ENCODE measurements around the gene PAX8. TPM values are rescaled to one million over a fixed set of nuclear protein-coding genes. Genes with fewer than 3 reads are reported as not detected.
A peak's percentile ranks its signal among the peaks of the same experiment; 100 is the strongest.

The PAX8 gene
- total RNA-seq, 1 donor from 2014 or later, result 0.60 TPM

GRCh38 chr2:113274432-113274831, 4.3 kb downstream of the PAX8 start:
- DNase-seq (ENCODE audit: missing footprints), result no peak
- intact Hi-C loops (cut with DNase I), result no loop called here
- no peak for ATAC-seq

GRCh38 chr2:113273981-113274380, 4.7 kb downstream of the PAX8 start:
- DNase-seq (ENCODE audit: missing footprints), result no peak
- ATAC-seq, result no peak
- intact Hi-C loops (cut with DNase I), result no loop called here

- intact Hi-C loops (cut with DNase I), result no loop called here
- ATAC-seq, result no peak
- DNase-seq (ENCODE audit: missing footprints), result no peak
Measured at GRCh38 chr2:113273027-113273551, 5.6 kb downstream of the PAX8 start.

GRCh38 chr2:113272477-113272876, 6.2 kb downstream of the PAX8 start:
- intact Hi-C loops (cut with DNase I), result no loop called here
- DNase-seq (ENCODE audit: missing footprints), result no peak
- ATAC-seq, result no peak

GRCh38 chr2:113268621-113269360, 9.9 kb downstream of the PAX8 start:
- peak; percentile 57 for DNase-seq (ENCODE audit: missing footprints)
- no peak for ATAC-seq
- intact Hi-C loops (cut with DNase I), result no loop called here

GRCh38 chr2:113266431-113266830, 12.3 kb downstream of the PAX8 start:
- intact Hi-C loops (cut with DNase I), result no loop called here
- no peak for DNase-seq (ENCODE audit: missing footprints)
- no peak for ATAC-seq

GRCh38 chr2:113264713-113265403, 13.9 kb downstream of the PAX8 start:
- intact Hi-C loops (cut with DNase I), result no loop called here
- no peak for ATAC-seq
- DNase-seq (ENCODE audit: missing footprints), result no peak

- no peak for ATAC-seq
- DNase-seq (ENCODE audit: missing footprints), result no peak
- intact Hi-C loops (cut with DNase I), result no loop called here
Measured at GRCh38 chr2:113263546-113263945, 15.2 kb downstream of the PAX8 start.

- DNase-seq (ENCODE audit: missing footprints), result no peak
- intact Hi-C loops (cut with DNase I), result no loop called here
- ATAC-seq, result no peak
Measured at GRCh38 chr2:113260991-113261390, 17.7 kb downstream of the PAX8 start.

GRCh38 chr2:113258471-113259147, 20.1 kb downstream of the PAX8 start:
- ATAC-seq (no peak), DNase-seq (ENCODE audit: missing footprints) (no peak)
- intact Hi-C loops (cut with DNase I), result no loop called here

- no peak for DNase-seq (ENCODE audit: missing footprints)
- intact Hi-C loops (cut with DNase I), result no loop called here
- peak; percentile 17 for ATAC-seq
Measured at GRCh38 chr2:113257516-113258264, 21.0 kb downstream of the PAX8 start.

- intact Hi-C loops (cut with DNase I), result no loop called here
- DNase-seq (ENCODE audit: missing footprints), result no peak
- no peak for ATAC-seq
Measured at GRCh38 chr2:113255140-113256070, 23.3 kb downstream of the PAX8 start.

GRCh38 chr2:113253453-113253852, 25.3 kb downstream of the PAX8 start:
- DNase-seq (ENCODE audit: missing footprints), result no peak
- intact Hi-C loops (cut with DNase I), result no loop called here

GRCh38 chr2:113252047-113252590, 26.6 kb downstream of the PAX8 start:
- DNase-seq (ENCODE audit: missing footprints) (no peak), ATAC-seq (peak; percentile 47)
- intact Hi-C loops (cut with DNase I), result no loop called here

More at GRCh38 chr2:113253453-113253852, 25.3 kb downstream of the PAX8 start:
- ATAC-seq, result no peak

- intact Hi-C loops (cut with DNase I), result no loop called here
- ATAC-seq (no peak), DNase-seq (ENCODE audit: missing footprints) (no peak)
Measured at GRCh38 chr2:113251118-113251517, 27.6 kb downstream of the PAX8 start.

GRCh38 chr2:113248997-113249770, 29.5 kb downstream of the PAX8 start:
- DNase-seq (ENCODE audit: missing footprints) (peak; percentile 88), ATAC-seq (peak; percentile 82)
- intact Hi-C loops (cut with DNase I), result loop anchor here (1.0 to 2.0 kb wide), 2 partner anchors 44 to 121 kb away; no protein-coding TSS in a partner anchor

GRCh38 chr2:113246606-113247005, 32.1 kb downstream of the PAX8 start:
- intact Hi-C loops (cut with DNase I), result no loop called here
- ATAC-seq, result no peak
- no peak for DNase-seq (ENCODE audit: missing footprints)
